Nephron progenitor cell (in vitro differentiated cells): Measurements from ENCODE around the gene FAM9A.

Experiments used
- DNase-seq: peaks from one replicate; pipeline ENCODE4 v3.0.0; 2021
- H3K27ac Mint-ChIP-seq: 2 replicates; pipeline ENCODE4 v1.8.0; 2021; ENCODE audit warnings: mild to moderate bottlenecking, moderate library complexity, mixed read lengths
- H3K27me3 Mint-ChIP-seq: 2 replicates; pipeline ENCODE4 v1.8.0; 2021; ENCODE audit warnings: mild to moderate bottlenecking, low read depth, mixed read lengths; ENCODE audit not compliant: poor library complexity
- H3K36me3 Mint-ChIP-seq: 2 replicates; pipeline ENCODE4 v1.8.0; 2021; ENCODE audit warnings: low read depth, mixed read lengths
- H3K4me1 Mint-ChIP-seq: 2 replicates; pipeline ENCODE4 v1.8.0; 2021; ENCODE audit warnings: mixed read lengths
- H3K4me3 Mint-ChIP-seq: 2 replicates; pipeline ENCODE4 v1.8.0; 2021; ENCODE audit warnings: mild to moderate bottlenecking, moderate library complexity, mixed read lengths
- H3K9me3 Mint-ChIP-seq: 2 replicates; pipeline ENCODE4 v1.8.0; 2021; ENCODE audit warnings: mild to moderate bottlenecking, moderate library complexity, mixed read lengths
- TF ChIP-seq, protein P1 (sequence below): fragments of 200-600 bp; sonication (generic); IDR thresholded peaks from 2 replicates; pipeline ENCODE4 v1.5.0; 2021; ENCODE audit warnings: antibody characterized with exemption

FAM9A gene

DNA sequence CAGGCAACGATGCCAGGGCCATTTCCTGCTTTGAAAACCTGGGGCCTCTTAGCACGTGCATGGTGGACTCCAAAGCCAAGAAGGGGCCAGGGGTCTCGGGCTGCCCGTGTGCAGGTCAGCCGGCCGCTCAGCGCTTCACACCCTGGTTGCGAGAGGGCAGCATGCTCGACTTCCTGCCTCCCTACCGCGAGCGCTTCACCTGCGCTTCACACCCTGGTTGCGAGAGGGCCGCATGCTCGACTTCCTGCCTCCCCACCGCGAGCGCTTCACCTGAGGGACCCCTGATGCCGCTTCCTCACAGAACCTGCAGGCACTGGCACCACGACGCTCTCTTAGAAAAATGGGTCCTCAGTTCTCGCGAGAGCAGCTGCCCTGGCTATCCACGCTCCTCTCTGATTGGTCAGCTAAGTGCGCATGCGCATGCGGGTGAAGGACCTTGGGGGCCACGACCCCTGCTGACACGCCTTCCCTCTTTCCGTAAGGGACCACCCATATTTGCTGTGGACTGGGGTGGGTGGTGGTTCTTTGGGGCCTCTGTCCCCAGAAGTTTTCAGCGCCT, at the start of gene FAM9A:
Gene FAM9A, minus strand, starts transcription at position 343 of the 559 bp plus-strand sequence. CDS start 1,212 bp downstream, outside the sequence.
- Mint-ChIP-seq H3K9me3 (peaks cover 13% of the 10 kb centered on the region), H3K27me3 (peaks cover 3% of the 10 kb centered on the region), H3K36me3 (no peaks in the 10 kb centered on the region), H3K4me3 (no peak within 1 kb of the TSS), H3K4me1 (no peaks in the 10 kb centered on the region), H3K27ac (no peak within 1 kb of the TSS)
- DNase-seq = no peak
- TF ChIP-seq, protein P1, sequence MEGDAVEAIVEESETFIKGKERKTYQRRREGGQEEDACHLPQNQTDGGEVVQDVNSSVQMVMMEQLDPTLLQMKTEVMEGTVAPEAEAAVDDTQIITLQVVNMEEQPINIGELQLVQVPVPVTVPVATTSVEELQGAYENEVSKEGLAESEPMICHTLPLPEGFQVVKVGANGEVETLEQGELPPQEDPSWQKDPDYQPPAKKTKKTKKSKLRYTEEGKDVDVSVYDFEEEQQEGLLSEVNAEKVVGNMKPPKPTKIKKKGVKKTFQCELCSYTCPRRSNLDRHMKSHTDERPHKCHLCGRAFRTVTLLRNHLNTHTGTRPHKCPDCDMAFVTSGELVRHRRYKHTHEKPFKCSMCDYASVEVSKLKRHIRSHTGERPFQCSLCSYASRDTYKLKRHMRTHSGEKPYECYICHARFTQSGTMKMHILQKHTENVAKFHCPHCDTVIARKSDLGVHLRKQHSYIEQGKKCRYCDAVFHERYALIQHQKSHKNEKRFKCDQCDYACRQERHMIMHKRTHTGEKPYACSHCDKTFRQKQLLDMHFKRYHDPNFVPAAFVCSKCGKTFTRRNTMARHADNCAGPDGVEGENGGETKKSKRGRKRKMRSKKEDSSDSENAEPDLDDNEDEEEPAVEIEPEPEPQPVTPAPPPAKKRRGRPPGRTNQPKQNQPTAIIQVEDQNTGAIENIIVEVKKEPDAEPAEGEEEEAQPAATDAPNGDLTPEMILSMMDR = no peak

DNA sequence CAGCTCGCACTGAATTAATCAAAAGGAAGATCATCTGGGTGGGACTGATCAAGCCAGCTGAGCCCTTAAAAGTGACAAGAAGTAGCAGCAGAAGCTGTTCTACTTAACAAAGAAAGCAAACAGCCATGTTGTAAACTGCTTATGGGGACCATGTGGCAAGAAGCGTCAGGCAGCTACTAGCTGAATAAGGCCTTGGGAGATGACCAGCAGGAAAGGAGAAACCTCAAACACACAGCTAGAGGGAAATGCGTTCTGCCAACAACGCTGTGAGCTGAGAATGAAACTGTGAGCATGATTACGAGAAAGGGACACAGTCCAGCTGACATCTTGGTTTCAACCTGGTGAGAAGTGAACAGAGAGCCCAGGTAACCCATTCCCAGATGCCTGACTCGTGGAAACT, 49.3 kb upstream of the FAM9A start:
- peaks cover 22% of the 10 kb centered on the region for H3K9me3 Mint-ChIP-seq
- no peaks in the 10 kb centered on the region for H3K36me3 Mint-ChIP-seq
- no peak overlapping the region for H3K4me3 Mint-ChIP-seq
- no peak for DNase-seq
- no peak overlapping the region for H3K27ac Mint-ChIP-seq
- H3K27me3 Mint-ChIP-seq = no peaks in the 10 kb centered on the region
- TF ChIP-seq, protein P1 = no peak
- peaks cover 12% of the 10 kb centered on the region for H3K4me1 Mint-ChIP-seq

DNA sequence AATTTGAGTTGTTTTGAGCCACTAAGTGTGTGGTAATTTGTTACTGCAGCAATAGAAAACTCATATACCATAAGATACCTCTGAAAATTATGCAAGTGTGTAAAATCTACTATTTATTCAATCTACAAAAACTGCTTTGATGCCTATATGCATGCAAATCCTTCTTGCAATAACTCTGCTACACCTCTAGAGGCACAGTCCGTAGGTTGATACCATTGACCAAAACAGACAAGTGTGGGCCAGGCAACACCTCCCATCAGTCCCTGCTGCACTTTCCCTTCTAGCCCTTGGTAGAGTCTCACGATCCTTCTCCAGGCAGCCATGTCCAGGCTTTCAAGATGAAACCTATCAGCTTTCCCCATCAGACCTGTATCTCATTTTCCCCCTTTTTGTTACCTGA, 48.8 kb upstream of the FAM9A start:
- Mint-ChIP-seq H3K9me3 (peaks cover 22% of the 10 kb centered on the region), H3K27ac (no peak overlapping the region), H3K36me3 (no peaks in the 10 kb centered on the region), H3K4me1 (peaks cover 12% of the 10 kb centered on the region), H3K4me3 (no peak overlapping the region), H3K27me3 (peaks cover 4% of the 10 kb centered on the region)
- no peak for DNase-seq
- TF ChIP-seq, protein P1 = no peak

DNA sequence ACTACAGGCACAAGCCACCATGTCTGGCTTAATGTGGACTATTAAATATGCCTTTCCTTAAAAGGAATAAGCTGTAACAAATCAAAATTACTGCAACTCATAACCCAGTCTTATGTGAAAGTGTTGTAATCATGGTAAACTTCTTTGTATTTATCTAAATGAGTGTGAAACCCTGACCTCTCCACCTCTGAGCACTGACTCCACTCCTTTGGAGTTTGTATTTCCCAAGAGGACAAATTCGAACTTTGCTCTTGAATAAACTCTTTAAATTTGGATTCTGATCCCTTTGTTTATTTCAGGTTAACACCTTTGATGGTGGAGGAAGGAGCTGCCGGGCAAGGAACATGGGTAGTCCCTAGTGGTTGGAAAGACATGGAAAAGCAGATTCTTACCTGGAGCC, 48.3 kb upstream of the FAM9A start:
- peaks cover 4% of the 10 kb centered on the region for H3K27me3 Mint-ChIP-seq
- H3K9me3 Mint-ChIP-seq = peaks cover 22% of the 10 kb centered on the region
- DNase-seq = no peak
- TF ChIP-seq, protein P1 = no peak
- no peak overlapping the region for H3K27ac Mint-ChIP-seq
- no peaks in the 10 kb centered on the region for H3K36me3 Mint-ChIP-seq
- H3K4me3 Mint-ChIP-seq = no peak overlapping the region
- peaks cover 12% of the 10 kb centered on the region for H3K4me1 Mint-ChIP-seq

DNA sequence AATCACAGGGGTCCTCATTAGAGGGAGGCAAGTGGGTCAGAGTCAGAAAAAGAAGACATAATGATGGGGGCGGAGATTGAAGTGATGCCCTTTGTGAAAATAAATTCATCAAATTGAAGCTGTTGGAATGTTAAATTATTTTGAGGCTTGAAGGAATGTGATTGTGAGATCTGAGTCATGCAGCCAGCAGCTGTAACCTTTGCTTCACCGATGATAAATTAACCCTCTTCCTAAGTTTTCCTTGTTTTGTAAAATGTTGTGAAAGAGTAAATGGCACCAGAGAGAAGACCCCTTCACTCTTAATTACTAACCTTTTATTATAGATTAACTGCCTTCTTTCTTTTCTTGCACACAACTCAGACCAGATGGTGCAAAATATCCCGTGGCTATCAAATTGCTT, 47.7 kb upstream of the FAM9A start:
- Mint-ChIP-seq H3K36me3 (no peaks in the 10 kb centered on the region), H3K4me3 (no peak overlapping the region), H3K4me1 (peaks cover 12% of the 10 kb centered on the region), H3K27ac (no peak overlapping the region), H3K27me3 (peaks cover 4% of the 10 kb centered on the region), H3K9me3 (peaks cover 22% of the 10 kb centered on the region)
- no peak for DNase-seq
- TF ChIP-seq, protein P1 = no peak

DNA sequence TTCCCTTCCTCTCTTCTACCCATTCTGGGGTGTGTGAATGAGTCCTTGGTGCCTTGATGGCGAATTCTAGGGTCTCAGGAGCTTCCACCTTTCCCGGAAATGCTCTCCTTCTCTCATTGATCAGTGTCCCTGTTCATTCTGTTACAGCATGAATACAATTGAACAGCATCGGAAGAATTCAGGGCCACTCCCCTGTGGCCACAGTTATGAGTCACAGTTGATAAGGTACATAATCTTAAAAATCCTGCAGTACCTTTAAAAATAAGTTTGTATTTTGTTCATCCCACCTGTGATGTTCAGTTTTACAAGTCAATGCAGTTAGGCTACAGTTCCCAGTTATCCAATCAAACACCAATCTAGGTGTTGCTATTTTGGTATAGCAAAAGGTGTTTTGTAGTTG, 47.3 kb upstream of the FAM9A start:
- no peak overlapping the region for H3K27ac Mint-ChIP-seq
- no peak overlapping the region for H3K4me3 Mint-ChIP-seq
- peaks cover 4% of the 10 kb centered on the region for H3K27me3 Mint-ChIP-seq
- H3K9me3 Mint-ChIP-seq = peaks cover 22% of the 10 kb centered on the region
- no peak for DNase-seq
- TF ChIP-seq, protein P1 = no peak
- no peaks in the 10 kb centered on the region for H3K36me3 Mint-ChIP-seq
- peaks cover 12% of the 10 kb centered on the region for H3K4me1 Mint-ChIP-seq
